Measurements from ENCODE around the gene RPRD1B. TPM values are rescaled to one million over a fixed set of nuclear protein-coding genes. Genes with fewer than 3 reads are reported as not detected.
"Not testable (repeated sequence)": the region's sequence is repeated elsewhere in the genome, so short reads cannot be mapped to it uniquely, and the experiment has no call there.

Gene RPRD1B
- total RNA-seq, 2 experiments from 2014 or later = 39.2 to 41.0 TPM

DNA sequence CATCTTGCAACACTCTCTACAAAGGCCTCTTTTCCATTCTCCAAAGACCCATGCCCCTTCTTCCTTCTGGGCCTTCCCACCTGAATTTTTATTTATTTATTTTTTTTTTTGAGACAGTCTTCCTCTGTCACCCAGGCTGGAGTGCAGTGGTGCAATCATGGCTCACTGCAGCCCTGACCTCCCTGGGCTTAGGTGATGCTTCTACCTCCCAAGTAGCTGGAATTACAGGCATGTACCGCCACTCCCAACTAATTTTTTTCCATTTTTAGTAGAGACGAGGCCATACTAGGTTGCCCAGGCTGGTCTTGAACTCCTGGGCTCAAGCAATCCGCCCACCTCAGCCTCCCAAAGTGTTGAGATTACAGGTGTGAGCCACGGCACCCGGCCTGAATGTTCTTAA is 24.1 kb upstream of the RPRD1B start:
- ATAC-seq (ENCODE audit: low read depth) = not testable (repeated sequence)

DNA sequence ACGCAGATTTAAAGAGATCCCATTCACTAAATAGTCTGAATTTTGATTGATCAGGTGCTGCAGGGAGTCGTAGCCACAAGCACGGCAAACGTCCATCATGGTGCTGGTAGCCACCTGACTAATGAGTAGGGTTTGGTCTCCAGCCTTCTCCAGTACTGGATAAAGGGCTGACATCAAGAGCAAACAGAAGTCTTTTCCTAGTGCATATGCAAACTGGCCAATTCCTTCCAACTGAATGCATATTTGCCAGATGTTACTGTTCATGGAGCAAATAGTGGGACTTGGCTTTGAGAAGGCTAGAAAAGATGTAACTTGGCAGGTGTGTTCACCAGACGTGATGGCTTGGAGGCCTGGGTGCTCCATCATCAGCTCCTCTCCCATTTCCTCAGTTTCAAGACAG is 21.9 kb upstream of the RPRD1B start:
- H3K27ac Mint-ChIP-seq = no peak overlapping the region
- no peaks in the 10 kb centered on the region for H3K27me3 Mint-ChIP-seq
- H3K4me3 Mint-ChIP-seq = no peak overlapping the region
- no peaks in the 10 kb centered on the region for H3K9me3 Mint-ChIP-seq
- DNase-seq = no peak
- POLR2A ChIA-PET = no interaction called here
- H3K36me3 Mint-ChIP-seq = peaks cover 46% of the 10 kb centered on the region
- no peaks in the 10 kb centered on the region for H3K4me1 Mint-ChIP-seq
- ATAC-seq (ENCODE audit: low read depth) = no peak

More for the DNA sequence above, 24.1 kb upstream of the RPRD1B start:
- H3K9me3 Mint-ChIP-seq, H3K4me3 Mint-ChIP-seq, H3K27ac Mint-ChIP-seq, POLR2A ChIA-PET, H3K27me3 Mint-ChIP-seq, DNase-seq, H3K4me1 Mint-ChIP-seq: not testable (repeated sequence)
- peaks cover 32% of the 10 kb centered on the region for H3K36me3 Mint-ChIP-seq

- ATAC-seq (ENCODE audit: low read depth) (no peak), DNase-seq (no peak)
- no peak overlapping the region for H3K27ac Mint-ChIP-seq
- peaks cover 3% of the 10 kb centered on the region for H3K9me3 Mint-ChIP-seq
- no peaks in the 10 kb centered on the region for H3K4me1 Mint-ChIP-seq
- POLR2A ChIA-PET = no interaction called here
- no peak overlapping the region for H3K4me3 Mint-ChIP-seq
- H3K36me3 Mint-ChIP-seq = peaks cover 51% of the 10 kb centered on the region
- H3K27me3 Mint-ChIP-seq = no peaks in the 10 kb centered on the region
These were observed 21.2 kb upstream of the RPRD1B start for GRCh38 chr20:38012332-38012731.

- H3K4me3 Mint-ChIP-seq = no peak overlapping the region
- POLR2A ChIA-PET = no interaction called here
- H3K27me3 Mint-ChIP-seq = no peaks in the 10 kb centered on the region
- DNase-seq (no peak), ATAC-seq (ENCODE audit: low read depth) (no peak)
- H3K27ac Mint-ChIP-seq = no peak overlapping the region
- H3K9me3 Mint-ChIP-seq = peaks cover 7% of the 10 kb centered on the region
- H3K36me3 Mint-ChIP-seq = peaks cover 63% of the 10 kb centered on the region
- no peaks in the 10 kb centered on the region for H3K4me1 Mint-ChIP-seq
These were observed 19.7 kb upstream of the RPRD1B start for GRCh38 chr20:38013887-38014286.

DNA sequence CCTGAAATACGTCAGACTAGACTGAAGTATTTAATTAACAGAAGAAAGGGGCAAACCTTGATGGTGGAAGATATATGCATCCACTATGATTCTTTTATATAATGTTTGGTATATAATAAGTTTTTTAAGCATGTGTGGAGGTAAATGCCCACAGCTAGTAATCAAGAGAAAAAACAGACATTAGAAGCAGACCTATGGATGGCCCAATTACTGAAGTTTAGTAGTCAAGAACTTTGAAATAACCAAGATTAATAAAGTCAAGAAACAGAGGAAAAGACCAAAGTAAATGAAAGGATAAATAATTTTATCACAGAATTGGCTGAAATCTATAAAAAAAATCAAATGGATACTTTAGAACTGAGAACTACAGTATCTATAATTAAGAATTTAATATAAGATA is 15.6 kb upstream of the RPRD1B start:
- H3K27ac Mint-ChIP-seq = no peak overlapping the region
- H3K36me3 Mint-ChIP-seq = peaks cover 70% of the 10 kb centered on the region
- H3K27me3 Mint-ChIP-seq = no peaks in the 10 kb centered on the region
- H3K4me3 Mint-ChIP-seq = no peak overlapping the region
- no peak for ATAC-seq (ENCODE audit: low read depth)
- no peak for DNase-seq
- H3K4me1 Mint-ChIP-seq = no peaks in the 10 kb centered on the region
- H3K9me3 Mint-ChIP-seq = peaks cover 13% of the 10 kb centered on the region
- POLR2A ChIA-PET = no interaction called here

DNA sequence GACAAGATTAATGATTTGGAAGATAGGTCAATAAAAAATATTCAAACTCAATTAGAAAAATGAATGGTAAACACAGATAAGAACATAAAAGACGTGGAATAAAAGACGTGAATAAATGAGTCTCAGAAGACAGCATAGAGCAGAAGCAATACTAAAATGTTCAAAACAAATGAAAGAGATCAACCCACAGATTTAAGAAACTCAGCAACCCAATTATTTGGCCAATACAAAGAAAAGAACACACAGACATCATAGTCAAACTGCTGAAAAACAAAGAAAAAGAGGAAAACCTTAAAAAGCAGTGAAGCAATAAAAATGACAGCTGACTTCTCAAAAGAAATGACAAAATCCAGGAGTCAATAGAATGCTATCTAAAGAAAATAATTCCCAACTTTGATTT is 15.2 kb upstream of the RPRD1B start:
- H3K36me3 Mint-ChIP-seq = peaks cover 68% of the 10 kb centered on the region
- H3K9me3 Mint-ChIP-seq = peaks cover 13% of the 10 kb centered on the region
- DNase-seq = no peak
- H3K27ac Mint-ChIP-seq = no peak overlapping the region
- POLR2A ChIA-PET = no interaction called here
- no peak overlapping the region for H3K4me3 Mint-ChIP-seq
- no peaks in the 10 kb centered on the region for H3K27me3 Mint-ChIP-seq
- ATAC-seq (ENCODE audit: low read depth) = no peak
- H3K4me1 Mint-ChIP-seq = peaks cover under 1% of the 10 kb centered on the region

- Mint-ChIP-seq H3K27me3 (no peaks in the 10 kb centered on the region), H3K4me1 (peaks cover 5% of the 10 kb centered on the region), H3K27ac (no peak overlapping the region), H3K9me3 (peaks cover 13% of the 10 kb centered on the region), H3K4me3 (no peak overlapping the region), H3K36me3 (peaks cover 51% of the 10 kb centered on the region)
- no peak for DNase-seq
- POLR2A ChIA-PET = no interaction called here
- ATAC-seq (ENCODE audit: low read depth) = no peak
These were observed 12.3 kb upstream of the RPRD1B start for GRCh38 chr20:38021087-38021772.

GRCh38 chr20:38023181-38024001 is 10.2 kb upstream of the RPRD1B start:
- peaks cover 5% of the 10 kb centered on the region for H3K4me1 Mint-ChIP-seq
- POLR2A ChIA-PET = interaction anchor here (1.6 kb wide), 1 partner anchor 10 kb away, joined by 6 read pairs; the partner anchor contains the start of genes RPRD1B and TTI1
- ATAC-seq (ENCODE audit: low read depth) = no peak

GRCh38 chr20:38024496-38024895 is 9.1 kb upstream of the RPRD1B start:
- peaks cover 14% of the 10 kb centered on the region for H3K4me1 Mint-ChIP-seq
- no peak for DNase-seq
- peaks cover 36% of the 10 kb centered on the region for H3K36me3 Mint-ChIP-seq
- no peaks in the 10 kb centered on the region for H3K27me3 Mint-ChIP-seq
- no peak overlapping the region for H3K4me3 Mint-ChIP-seq
- no peak overlapping the region for H3K27ac Mint-ChIP-seq
- ATAC-seq (ENCODE audit: low read depth) = no peak
- POLR2A ChIA-PET = interaction anchor here (1.6 kb wide), 1 partner anchor 9 kb away, joined by 6 read pairs; the partner anchor contains the start of genes RPRD1B and TTI1
- peaks cover 3% of the 10 kb centered on the region for H3K9me3 Mint-ChIP-seq

More at GRCh38 chr20:38023181-38024001, 10.2 kb upstream of the RPRD1B start:
- no peak for DNase-seq
- peaks cover 8% of the 10 kb centered on the region for H3K9me3 Mint-ChIP-seq
- peak overlapping the region; percentile 15 for H3K27ac Mint-ChIP-seq
- no peaks in the 10 kb centered on the region for H3K27me3 Mint-ChIP-seq
- H3K4me3 Mint-ChIP-seq = no peak overlapping the region
- H3K36me3 Mint-ChIP-seq = peaks cover 38% of the 10 kb centered on the region

GRCh38 chr20:38029453-38029852 is 4.1 kb upstream of the RPRD1B start:
- Mint-ChIP-seq H3K27me3 (no peaks in the 10 kb centered on the region), H3K9me3 (peaks cover 2% of the 10 kb centered on the region), H3K36me3 (peaks cover 32% of the 10 kb centered on the region), H3K4me3 (no peak overlapping the region), H3K4me1 (peaks cover 30% of the 10 kb centered on the region), H3K27ac (no peak overlapping the region)
- DNase-seq (no peak), ATAC-seq (ENCODE audit: low read depth) (no peak)
- POLR2A ChIA-PET = interaction anchor here (0.6 kb wide), 1 partner anchor 14 kb away, joined by 3 read pairs; no protein-coding TSS in a partner anchor

DNA sequence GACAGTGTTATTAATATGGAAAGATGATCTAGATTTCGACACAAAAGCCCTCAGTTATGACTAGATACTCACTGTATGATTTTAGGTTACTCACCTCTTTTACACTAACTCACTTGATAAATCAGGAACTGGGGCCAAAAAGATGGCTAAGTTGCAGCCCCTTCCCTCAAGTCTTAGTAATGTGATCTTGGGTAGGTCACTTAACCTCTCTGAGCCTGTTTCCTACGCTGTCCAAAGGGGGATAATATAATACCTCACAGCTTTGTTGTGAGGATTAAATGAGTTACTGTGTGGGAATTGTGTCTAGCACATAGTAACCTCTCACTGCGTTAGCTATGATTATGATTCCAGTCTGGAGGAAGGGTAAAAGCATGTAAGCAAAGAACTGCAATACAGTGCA is 1.6 kb upstream of the RPRD1B start:
- POLR2A ChIA-PET = interaction anchor here (0.6 kb wide), 1 partner anchor 235 kb away, joined by 4 read pairs; no protein-coding TSS in a partner anchor
- Mint-ChIP-seq H3K9me3 (peaks cover 2% of the 10 kb centered on the region), H3K4me1 (peaks cover 44% of the 10 kb centered on the region), H3K27me3 (no peaks in the 10 kb centered on the region), H3K4me3 (peak overlapping the region; percentile 98), H3K36me3 (peaks cover 26% of the 10 kb centered on the region), H3K27ac (peak overlapping the region; percentile 99)
- no peak for DNase-seq
- no peak for ATAC-seq (ENCODE audit: low read depth)

DNA sequence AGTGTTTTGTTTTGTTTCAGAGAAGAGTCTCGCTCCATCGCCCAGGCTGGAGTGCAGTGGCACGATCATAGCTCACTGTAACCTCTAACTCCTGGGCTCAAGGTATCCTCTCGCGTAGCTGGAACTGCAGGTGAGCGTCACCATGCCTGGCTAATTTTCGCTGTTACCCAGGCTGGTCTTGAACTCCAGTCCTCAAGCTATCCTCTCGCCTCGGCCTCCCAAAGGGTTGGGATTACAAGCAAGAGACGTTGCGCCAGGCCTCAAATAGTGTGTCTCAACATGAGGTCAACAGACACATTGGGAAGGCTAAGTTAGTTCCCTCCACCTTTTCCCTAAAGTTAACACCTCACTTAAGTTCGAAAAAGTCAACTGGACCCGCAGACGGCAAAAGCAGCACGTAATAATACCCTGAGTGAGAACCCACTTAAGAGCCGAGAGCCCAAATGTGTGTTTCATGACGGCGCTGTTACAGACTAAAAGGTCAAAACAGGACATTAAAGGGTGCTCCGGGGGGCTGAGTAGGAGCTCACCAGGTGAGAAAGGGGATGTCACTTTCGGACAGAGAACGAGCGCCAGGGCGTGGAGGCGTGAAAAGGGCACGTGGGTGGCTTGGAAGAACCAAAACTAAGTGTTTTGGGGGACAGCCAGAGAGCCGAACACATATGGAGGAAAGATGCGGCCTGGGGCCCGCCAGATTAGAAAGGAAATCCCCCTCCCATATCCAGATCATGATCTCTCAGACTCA is 789 bp upstream of the RPRD1B start:
- POLR2A ChIA-PET = interaction anchor here (0.6 to 1.9 kb wide), 11 partner anchors 9 to 439 kb away, joined by 3 to 6 read pairs (median 3); partner anchors contain the start of gene RALGAPB
- ATAC-seq (ENCODE audit: low read depth) = peak; percentile 55
- Mint-ChIP-seq H3K36me3 (peaks cover 30% of the 10 kb centered on the region), H3K4me1 (peaks cover 49% of the 10 kb centered on the region), H3K9me3 (peaks cover 2% of the 10 kb centered on the region), H3K4me3 (peak overlapping the region; percentile 98), H3K27me3 (no peaks in the 10 kb centered on the region), H3K27ac (peak overlapping the region; percentile 99)
- no peak for DNase-seq

- Mint-ChIP-seq H3K4me3 (peak overlapping the region; percentile 98), H3K27ac (peak overlapping the region; percentile 99), H3K27me3 (no peaks in the 10 kb centered on the region), H3K36me3 (peaks cover 22% of the 10 kb centered on the region), H3K4me1 (peaks cover 45% of the 10 kb centered on the region), H3K9me3 (peaks cover 2% of the 10 kb centered on the region)
- DNase-seq (peak; percentile 29), ATAC-seq (ENCODE audit: low read depth) (no peak)
- POLR2A ChIA-PET = interaction anchor here (0.6 to 1.9 kb wide), 5 partner anchors 11 to 745 kb away, joined by 3 to 6 read pairs (median 3); partner anchors contain the start of genes MANBAL and RALGAPB
These were observed 633 bp downstream of the RPRD1B start for GRCh38 chr20:38034108-38034649.

All from activated naive CD8-positive, alpha-beta T cell treated with anti-CD3 and anti-CD28 coated beads, Interleukin-2, amount 10 ng/mL, durations not matched to agents 7 days and 5 days (primary cell).